NCI-H748 (cell line): ENCODE data around the gene BLCAP.
"Not testable (repeated sequence)": the region's sequence is repeated elsewhere in the genome, so short reads cannot be mapped to it uniquely, and the experiment has no call there.

Experiments
- DNase-seq: peaks from one replicate; lab custom pipeline; 2025; ENCODE audit not compliant: unreplicated experiment; lab: John Stamatoyannopoulos, UW

The BLCAP gene, protein sequence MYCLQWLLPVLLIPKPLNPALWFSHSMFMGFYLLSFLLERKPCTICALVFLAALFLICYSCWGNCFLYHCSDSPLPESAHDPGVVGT

DNA sequence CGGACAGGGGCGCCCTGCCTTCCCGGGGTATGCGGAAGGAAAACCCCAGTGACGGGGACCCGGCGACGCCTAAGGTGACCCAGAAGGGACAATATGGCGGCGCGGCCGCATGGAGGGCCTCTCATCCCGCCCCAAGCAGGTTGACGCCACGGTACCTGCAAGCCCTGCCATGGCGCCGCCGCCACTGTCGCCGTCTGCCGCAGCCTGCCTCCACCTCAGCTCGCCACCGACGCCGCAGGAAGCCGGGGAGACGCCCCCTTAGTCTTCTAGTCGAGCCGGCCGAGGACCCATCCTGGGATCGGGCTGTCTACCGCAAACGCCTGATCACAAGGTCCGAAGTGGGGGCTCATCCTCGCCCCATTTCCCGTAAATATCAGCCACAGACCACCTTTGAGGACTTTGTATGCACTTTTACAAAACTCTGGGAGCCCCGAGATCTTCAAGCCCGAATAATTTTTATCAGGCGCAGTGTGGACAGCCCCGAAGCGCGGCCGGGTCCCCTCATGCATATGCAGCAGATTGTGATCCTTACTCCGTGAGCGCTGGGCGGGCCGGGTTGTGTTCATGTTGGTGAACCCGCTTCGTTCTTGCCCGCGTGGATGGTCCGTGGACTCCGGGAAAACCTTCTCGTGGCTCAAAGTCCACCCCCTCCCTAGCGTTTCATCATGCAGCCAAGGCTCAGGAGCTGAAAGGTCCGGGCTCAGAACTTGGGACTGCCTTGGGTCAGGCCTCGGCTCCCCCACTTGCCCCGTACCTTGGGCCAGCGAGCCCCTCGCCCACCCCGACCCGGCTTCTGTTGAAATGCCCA lies at the start of gene BLCAP:
TSS of gene BLCAP (minus strand) at position 239 of the 808 bp plus-strand sequence. CDS start 8,702 bp downstream, outside the sequence.
- DNase-seq: peak; percentile 92

DNA sequence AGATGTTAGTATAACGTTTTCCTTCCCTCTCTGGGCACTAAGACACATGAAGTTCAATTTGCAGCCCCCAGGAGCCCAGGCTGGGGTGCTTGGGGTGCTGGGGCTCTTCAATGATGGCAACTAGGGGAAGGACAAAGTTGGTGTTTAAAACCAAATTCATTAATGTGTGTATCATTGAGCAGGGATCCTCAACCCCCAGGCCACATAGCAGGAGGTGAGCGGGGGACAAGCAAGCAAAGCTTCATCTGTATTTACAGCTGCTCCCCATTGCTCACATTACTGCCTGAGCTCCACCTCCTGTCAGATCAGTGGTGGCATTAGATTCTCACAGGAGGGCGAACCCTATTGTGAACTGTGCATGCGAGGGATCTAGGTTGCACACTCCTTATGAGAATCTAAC lies 49.8 kb upstream of the BLCAP start:
- DNase-seq: not testable (repeated sequence)

DNA sequence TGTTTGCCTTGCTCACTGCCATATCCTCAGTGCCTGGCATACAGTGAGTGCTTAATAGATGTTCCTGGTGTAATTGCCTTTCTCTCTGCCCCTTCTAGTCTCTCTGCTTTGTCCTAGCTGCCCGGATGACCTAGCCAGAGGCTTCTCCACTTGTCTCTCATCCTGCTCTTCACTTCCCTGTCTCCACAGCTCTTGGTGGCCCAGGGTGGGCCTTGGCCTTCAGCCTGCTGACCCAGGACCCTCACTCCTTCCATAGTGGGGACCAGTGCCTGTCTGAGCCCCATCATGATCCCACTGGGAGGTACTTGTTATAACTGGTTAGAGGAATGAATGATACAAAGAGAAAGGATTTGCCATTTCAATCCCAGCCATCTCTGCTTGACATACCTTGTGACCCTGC lies 49.2 kb upstream of the BLCAP start:
- no peak for DNase-seq

DNA sequence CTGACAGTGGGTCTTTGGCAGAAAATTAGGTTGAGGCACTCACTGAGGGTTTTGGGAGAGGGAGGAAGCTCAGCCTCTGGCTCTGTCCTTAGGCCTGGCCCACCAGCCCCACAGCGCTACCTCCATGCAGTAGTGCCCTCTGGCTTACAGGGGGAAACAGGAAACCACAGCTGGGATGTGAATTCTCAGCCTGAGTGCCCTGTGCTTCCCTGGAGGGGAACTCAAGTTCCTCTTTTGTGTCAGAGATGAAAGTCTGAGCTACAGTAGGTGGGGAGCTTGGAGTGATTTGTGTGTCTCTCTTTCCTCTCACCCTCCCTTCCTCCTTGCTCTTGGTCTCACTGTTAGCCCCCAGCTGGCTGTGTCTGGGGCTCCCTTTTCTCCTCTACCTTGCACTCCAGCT lies 48.2 kb upstream of the BLCAP start:
- DNase-seq: no peak

DNA sequence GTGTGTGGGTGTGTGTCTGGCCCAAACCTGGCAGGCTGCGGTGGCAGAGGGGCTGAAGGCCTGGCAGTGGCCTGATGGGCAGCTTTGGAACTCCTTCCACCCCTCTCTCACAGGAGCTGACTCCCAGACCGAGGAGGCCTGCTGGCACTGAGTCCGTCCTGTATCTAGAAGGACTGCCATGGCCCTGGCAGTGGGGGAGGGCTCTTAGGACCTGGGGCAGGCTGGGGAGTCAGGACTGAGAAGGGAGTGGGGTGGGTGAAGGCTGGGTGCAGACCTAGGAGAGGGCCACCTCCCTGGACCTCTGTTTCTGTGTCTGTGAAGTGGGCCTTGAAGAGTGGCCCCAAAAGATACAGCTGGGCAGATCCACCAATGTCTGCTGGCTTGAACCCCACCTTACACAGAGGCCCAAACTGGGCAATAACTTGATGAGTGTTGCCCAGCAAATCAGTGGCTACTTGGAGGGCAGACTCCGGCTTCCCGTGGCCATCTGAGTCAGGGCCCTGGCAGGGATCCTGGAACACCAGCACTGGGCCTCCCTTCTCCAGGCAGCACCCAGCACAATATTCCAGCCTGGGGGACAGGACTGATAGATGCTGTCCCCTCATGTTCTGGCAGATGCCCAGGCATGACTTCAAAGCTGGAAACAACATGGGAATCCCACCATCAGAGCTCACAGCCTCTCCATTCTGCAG lies 46.7 kb upstream of the BLCAP start:
- no peak for DNase-seq

DNA sequence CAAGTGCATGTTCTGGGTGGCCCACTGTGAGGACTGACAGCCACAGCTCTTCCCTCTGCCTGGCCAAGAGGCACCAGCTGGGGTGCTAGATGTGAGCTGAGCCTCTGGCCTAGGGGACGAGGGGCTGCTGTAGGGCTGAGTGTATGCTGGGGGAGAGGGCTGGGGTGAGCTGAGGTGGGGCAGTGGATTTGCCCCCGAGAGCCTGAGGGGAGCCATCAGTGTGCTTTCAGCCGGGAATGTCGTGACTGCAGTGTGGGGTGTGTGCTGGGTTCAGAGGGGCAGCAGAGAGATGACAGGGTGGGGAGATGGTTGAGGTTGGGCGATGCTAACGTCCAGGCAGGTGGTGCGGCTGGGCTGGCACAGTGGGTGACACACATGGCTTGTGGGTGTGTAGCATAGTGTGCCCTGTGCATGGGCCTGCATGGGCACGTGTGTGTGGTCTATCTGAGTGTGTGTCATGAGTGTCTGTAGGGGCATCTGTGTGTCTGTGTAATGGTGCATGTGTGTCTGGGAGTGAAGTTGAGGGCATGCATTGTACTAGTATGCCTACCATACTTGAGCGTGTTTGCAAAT lies 46.0 kb upstream of the BLCAP start:
- DNase-seq: no peak

DNA sequence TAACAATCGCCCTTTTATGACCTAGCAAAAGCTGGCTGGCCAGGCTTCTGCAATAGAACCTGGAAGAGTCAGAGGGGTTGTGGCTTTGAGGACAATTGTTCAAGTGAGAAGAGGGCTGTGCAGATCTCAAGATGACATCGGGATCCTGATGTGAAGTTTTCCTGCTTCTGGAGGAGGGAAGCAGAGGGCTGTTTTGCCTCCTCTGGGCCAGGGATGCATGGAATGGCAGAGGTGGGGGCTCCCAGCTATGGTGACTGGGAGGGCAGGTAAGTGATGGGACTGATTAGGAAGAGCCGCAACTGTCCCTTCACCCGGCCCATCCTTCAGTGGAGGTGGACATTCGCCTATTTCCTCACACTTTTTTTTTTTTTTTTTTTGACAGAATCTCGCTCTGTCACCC lies 43.4 kb upstream of the BLCAP start:
- DNase-seq: no peak

DNA sequence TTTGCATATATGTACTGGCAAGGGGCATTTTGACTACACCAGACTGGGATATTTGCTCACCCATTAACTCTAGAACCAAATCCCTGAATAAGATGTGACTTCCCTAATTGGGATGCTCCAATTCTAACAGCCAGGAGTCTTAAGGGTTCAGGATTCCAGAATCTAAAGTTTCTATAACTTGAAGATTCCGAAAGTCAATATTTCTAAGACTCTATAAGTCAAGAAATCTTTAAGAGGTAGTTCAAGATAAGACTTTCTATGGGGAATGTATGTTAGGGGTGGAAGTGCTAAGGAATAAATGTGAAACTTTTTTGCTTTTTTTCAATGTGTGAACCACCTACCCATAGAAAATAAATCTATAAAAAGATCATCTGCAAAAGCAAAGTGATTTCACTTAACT lies 42.7 kb upstream of the BLCAP start:
- DNase-seq: no peak

DNA sequence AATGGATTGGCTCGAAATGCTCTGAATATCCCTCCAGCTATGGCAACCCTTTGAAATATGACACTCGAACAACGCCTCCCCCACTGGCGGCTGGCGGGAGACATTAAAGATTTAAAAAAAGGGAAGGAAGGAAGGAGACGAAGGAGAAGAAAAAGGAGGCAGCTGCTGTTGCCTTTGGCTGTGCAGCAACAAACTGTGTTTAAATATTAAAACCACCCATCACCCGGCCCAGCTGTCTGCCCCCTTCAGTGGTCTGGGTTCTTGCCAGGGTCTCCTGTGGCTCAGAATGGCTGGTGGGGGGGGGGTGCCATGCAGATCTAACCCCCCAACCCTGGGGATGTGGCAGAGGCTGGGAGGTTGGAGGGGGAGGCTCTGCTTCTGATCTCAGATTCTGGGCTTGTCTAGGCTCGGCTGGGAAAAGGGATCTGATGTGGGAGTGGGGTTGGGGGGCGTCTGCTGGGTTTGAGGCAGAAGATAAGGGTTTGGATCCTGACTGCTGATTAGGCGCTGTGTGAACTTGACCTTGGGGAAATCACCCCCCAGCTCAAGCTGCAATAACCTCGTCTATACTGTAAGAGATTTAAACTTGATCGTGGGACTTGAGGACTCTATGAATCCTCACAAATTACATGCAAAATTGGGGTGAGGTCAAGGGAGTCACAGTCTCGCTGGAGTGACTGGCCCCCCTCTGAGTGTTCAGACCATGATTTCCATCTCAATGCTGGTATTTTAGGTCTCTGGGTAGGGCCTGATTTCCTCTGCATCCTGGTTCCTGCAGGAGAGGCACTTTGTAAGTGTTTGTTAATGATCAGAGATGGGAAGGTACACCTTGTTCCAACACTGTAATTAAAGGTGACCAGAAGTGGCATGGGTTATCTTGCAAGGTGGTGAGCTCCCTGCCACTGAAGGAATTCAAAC lies 40.3 kb upstream of the BLCAP start:
- peak; percentile 41 for DNase-seq

DNA sequence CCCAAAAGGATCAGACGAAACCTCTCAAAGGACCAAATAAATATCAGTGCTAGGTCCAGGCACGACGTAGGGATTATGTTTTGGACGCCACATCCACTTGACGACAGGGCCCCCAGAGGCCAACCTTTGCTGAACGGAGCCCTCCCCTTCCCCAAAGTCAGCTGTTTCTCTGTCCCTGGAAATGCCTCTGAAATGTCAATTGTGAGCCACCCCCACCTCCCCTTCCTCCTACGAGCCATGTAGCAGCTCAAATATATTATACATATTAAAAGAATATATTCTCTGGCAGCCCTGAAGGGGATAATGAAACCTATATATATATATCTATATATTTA lies 39.6 kb upstream of the BLCAP start:
- no peak for DNase-seq

DNA sequence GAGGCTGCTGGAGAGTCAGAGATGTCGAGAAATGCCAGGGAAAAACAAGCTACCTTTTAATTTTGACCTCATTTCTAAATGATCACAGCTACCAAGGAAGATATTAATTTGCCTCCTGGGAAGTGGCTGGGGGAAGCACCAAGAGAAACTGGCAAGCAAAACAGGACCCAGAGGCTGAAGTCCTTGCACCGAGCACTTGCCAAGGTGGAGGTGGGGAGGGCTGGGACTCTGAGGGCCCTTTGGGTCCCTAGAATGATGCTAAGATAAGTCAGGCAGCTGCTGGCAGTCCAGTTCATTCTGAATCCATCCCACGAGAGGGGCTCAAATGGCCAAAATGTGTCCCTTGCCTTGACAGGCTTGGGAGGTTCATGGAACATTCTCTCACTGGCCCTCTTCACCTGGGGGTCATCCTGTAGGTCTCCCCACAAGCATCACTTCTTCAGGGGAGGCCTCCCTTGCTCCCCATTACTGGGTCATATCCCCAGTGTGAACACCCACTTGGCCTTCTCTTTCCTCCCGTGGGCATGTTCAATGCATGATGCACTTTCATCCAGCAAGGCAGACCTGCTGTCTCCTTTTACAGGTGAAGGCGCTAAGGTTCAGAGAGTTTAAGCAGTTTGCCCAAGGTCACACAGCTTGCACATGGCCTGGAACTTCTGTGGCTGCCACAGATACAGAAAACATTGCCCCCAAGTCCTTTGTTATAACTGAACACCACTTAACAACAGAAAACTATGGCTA lies 39.1 kb upstream of the BLCAP start:
- DNase-seq: no peak

DNA sequence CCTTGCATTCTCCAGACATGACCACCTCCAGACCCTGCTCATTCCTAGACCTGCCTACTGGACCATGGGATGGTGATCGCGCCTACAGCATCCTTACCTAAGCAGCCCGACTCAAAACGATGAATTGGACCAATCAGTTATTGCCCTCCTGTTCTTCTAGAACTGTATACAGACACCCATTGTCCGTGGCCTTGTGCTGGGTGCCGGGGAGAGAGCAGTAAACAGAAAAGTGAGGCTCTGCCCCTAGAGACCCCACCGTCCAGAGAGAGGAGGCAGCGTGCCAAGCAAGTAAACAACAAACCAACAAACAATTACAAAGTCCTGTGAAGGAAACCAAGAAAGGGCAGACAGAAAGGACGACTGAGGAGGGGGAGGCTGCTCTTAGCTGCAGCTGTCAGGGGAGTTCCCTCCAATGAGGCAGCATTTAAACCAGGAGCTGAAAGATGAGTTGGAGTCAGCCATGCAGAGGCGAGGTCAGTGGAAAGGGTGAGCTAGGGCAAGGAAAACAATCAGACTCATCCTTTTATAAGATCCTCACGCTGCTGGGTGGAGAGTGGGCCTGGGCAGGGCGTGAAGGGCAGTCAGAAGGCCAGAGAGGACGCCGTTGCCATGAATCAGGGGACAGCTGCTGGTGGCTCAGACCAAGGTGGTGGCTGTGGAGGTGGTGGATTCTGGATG lies 37.6 kb upstream of the BLCAP start:
- DNase-seq: peak; percentile 47

DNA sequence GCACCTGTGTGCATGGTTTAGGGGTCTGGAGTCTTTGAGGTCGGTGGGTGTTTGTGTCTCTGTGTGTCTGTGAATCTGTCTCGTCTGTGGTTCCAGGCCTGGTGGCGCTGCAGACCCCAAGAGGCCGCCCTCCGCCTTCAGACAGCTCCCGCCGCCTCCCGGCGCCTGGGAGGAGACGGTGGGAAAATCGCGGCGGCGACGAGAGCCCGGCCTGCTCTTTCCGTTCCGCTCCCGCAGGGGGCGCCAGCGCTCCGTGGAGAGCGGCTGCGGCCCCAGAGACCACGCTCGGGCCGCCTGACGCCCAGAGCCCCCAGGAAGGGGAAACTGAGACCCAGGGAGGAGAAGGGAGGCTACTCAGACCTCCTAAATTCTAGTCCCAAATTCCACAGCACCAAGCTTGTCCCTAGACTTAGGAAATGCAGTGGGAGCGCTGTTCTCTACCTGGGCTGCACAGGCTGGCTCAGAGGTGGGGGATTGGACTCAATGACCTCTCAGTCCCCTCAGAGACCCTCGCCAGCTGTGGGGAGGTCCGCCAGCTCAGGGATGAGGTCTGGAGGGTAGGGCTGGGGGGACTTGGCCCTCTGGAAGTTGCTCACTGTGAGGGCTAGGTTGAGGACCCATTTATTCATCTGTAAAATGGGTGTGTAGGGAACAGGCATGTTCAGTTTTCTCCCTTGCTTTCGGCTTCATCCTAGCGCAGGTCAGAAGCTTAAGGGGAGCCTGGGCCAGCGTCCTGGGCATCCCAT lies 36.9 kb upstream of the BLCAP start:
- DNase-seq: peak; percentile 58

DNA sequence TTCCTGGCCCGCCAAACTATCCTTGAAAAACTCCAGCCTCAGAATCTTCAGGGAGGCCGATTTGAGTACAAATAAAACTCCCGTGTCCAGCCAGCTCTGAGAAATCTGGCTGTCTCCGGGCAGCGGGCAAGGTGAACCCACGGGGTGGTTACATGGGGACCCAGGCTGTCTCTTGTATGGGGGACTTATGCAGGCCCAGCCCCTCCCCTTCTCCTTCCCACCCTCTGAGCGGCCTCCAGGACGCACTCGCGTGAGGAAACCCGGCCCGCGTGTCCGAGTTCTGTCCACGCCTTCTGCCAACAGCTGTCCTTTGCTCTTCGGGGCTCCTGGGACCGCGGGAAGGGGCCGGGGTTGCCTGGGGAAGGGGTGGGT lies 36.3 kb upstream of the BLCAP start:
- no peak for DNase-seq

DNA sequence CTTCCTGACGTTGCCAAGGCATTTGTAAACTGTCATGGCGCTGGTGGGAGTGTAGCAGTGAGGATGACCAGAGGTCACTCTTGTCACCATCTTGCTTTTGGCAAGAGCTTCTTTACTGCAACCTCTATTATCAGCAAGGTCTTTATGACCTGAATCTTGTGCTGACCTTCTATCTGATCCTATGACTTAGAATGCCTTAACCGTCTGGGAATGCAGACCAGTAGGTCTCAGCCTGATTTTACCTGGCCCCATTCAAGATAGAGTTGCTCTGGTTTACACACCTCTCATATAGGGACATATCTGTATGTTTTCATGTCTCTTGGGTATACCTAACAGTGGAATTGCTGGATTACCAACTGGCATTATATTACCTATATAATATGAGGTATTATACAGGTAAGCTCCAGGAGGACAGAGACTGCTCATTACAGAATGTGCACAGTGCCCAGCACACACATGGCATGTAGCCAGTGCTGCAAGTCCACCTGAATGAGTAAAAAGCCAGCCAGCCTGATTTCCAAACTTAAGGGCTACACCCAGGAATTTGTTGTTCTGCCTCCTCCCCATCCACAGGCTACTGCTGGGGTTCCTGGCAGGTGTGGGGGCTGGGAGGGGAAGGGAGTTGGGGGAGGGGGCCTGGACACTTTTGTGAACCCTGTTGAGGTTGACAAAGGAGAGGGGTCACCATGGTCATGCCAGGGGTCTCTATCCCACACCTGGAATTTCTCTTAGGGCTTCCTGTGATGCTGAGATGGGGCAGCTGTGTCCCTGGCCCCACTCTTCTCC lies 35.2 kb upstream of the BLCAP start:
- DNase-seq: no peak

DNA sequence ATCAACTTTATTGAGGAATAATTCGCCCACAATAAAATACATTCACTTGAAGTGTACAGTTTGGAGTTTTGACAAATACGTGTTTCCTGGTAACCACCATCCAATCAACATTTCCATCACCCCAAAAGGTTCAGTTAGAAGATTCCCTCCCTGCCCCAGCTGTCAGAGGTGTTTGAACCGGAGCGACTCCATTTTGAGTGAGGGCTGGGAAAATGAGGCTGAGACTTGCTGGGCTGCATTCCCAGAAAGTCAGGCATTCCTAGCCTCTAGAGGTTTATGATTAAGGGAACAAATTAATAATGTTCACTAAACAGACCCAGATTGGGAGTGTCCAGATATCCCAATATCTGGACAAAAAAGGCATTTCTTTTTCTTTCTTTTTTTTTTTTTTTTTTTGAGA lies 33.0 kb upstream of the BLCAP start:
- no peak for DNase-seq

DNA sequence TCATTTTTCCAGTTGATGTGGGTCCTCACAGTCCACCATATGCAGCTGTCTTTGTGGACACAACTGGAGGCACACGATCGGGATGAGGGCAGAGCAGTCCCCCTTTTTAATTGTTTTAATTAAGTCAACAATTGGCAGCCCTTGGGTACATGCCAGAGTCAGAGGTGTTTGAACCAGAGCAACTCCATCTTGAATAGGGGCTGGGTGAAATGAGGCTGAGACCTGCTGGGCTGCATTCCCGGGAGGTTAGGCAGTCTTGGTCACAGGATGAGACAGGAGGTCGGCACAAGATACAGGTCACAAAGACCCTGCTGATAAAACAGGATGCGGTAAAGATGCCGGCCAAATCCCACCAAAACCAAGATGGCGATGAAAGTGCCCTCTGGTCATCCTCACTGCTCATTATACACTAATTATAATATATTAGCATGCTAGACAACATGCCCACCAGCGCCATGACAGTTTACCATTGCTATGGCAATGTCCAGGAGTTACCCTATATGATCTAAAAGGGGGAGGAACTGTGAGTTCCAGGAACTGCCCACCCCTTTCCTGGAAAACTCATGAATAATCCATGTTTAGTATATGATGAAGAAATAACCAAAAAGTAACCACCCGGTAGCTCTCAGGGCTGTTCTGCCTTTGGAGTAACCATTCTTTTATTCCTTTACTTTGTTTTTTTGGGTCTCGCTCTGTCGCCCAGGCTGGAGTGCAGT lies 31.8 kb upstream of the BLCAP start:
- no peak for DNase-seq

DNA sequence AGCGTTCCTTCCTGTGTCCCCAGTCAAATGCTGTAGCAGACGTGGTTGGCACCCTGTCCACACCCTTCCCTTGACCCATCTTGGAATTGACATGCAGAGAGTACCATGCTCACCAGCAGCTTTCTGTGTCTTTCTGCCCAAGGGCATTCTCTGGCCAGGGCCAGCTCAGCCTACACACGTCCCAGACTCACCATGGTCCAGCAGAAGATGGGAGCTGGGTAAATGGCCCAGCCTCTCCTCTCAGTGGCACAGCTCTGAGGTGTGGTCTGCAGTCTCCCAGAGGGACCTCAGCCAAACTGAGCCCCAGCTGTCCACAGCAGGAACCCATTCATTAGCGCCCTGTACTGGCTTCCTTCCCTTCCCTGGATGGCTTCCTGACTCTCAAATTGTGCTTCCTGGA lies 31.1 kb upstream of the BLCAP start:
- DNase-seq: no peak
